Measurements from ENCODE around the gene WDR20. TPM values are rescaled to one million over a fixed set of nuclear protein-coding genes. Genes with fewer than 3 reads are reported as not detected.
"Not testable (repeated sequence)": the region's sequence is repeated elsewhere in the genome, so short reads cannot be mapped to it uniquely, and the experiment has no call there.

The WDR20 gene
- total and polyA plus RNA-seq, 2 experiments from 2014 or later, result 15.3 to 24.0 TPM

DNA sequence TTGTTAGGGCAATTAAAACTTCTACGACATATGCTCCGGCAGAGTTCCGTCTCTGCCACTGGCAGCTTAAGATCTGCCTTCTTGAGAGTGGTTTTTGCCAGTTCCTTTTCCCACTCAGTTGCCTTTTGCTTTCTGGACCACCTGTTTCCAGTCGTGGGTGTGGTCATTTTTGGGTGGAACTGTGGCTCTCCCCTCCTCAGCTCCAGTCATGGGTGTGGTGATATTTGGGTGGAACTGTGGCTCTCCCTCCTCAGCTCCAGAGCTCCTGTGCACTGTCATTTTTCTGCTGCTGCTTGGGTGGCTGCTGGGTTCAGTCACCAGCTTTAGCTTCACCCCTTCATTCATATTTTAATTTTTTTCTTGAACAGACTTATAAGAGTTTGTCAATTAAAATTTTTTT is 25.3 kb downstream of the WDR20 start:
- Histone ChIP-seq H3K4me1 (ENCODE audit: insufficient read depth) (no peaks in the 10 kb centered on the region), H3K4me2 (no peak overlapping the region), H3K36me3 (replicated peaks; ENCODE audit: insufficient read depth, low read depth) (no peaks in the 10 kb centered on the region), H4K20me1 (ENCODE audit: insufficient read depth, poor library complexity, severe bottlenecking) (peaks cover 76% of the 10 kb centered on the region), H3K79me2 (peaks cover 99% of the 10 kb centered on the region), H3K9me3 (ENCODE audit: low read depth) (no peaks in the 10 kb centered on the region), H3K27me3 (no peaks in the 10 kb centered on the region), H3K27ac (no peak overlapping the region), H3K4me3 (no peak overlapping the region), H3K9me2 (replicated peaks; ENCODE audit: insufficient read depth) (no peaks in the 10 kb centered on the region), H2AFZ (no peak overlapping the region)
- WGBS (ENCODE audit: low lambda C conversion rate, missing lambda C conversion rate), result 96% methylated on average over 4 of the region's 4 CpGs
- no peak for TF ChIP-seq EZH2phosphoT487 (IDR thresholded peaks at IDR 0.05; ENCODE audit: low read depth, severe bottlenecking, unreplicated experiment)
- no peak for DNase-seq (ENCODE audit: low spot score)

DNA sequence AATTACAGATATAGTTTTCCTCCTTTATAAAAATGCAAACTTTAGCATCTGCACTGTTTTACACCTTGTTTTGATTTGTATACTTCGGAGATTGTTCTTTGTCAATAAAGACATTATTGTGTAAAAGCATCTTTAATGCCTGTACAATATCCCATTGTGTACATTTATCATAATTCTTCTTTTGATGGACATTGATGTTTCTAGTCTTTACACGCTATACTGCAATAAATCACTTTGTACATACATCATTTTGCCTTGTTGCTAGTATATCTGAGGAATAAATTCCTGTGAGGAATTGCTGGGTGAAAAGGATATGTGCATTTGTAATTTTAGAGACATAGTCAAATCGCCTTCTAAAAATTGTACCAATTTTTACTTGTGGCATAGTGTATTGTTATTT is 30.4 kb downstream of the WDR20 start:
- H3K4me1 ChIP-seq (ENCODE audit: insufficient read depth), result no peaks in the 10 kb centered on the region
- 92% methylated on average over 3 of the region's 3 CpGs for WGBS (ENCODE audit: low lambda C conversion rate, missing lambda C conversion rate)
- no peak overlapping the region for H3K4me3 ChIP-seq
- TF ChIP-seq, protein P1, sequence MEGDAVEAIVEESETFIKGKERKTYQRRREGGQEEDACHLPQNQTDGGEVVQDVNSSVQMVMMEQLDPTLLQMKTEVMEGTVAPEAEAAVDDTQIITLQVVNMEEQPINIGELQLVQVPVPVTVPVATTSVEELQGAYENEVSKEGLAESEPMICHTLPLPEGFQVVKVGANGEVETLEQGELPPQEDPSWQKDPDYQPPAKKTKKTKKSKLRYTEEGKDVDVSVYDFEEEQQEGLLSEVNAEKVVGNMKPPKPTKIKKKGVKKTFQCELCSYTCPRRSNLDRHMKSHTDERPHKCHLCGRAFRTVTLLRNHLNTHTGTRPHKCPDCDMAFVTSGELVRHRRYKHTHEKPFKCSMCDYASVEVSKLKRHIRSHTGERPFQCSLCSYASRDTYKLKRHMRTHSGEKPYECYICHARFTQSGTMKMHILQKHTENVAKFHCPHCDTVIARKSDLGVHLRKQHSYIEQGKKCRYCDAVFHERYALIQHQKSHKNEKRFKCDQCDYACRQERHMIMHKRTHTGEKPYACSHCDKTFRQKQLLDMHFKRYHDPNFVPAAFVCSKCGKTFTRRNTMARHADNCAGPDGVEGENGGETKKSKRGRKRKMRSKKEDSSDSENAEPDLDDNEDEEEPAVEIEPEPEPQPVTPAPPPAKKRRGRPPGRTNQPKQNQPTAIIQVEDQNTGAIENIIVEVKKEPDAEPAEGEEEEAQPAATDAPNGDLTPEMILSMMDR (IDR thresholded peaks at IDR 0.05; ENCODE audit: poor library complexity), result no peak
- TF ChIP-seq EZH2phosphoT487 (IDR thresholded peaks at IDR 0.05; ENCODE audit: low read depth, severe bottlenecking, unreplicated experiment) (no peak), EZH2 (IDR thresholded peaks at IDR 0.05; ENCODE audit: borderline replicate concordance) (no peak)
- no peaks in the 10 kb centered on the region for H3K27me3 ChIP-seq
- DNase-seq (ENCODE audit: low spot score), result no peak
- no peaks in the 10 kb centered on the region for H3K9me2 ChIP-seq (replicated peaks; ENCODE audit: insufficient read depth)
- no peak overlapping the region for H2AFZ ChIP-seq
- H3K27ac ChIP-seq, result no peak overlapping the region
- H3K9me3 ChIP-seq (ENCODE audit: low read depth), result no peaks in the 10 kb centered on the region
- H3K36me3 ChIP-seq (replicated peaks; ENCODE audit: insufficient read depth, low read depth), result no peaks in the 10 kb centered on the region
- H3K79me2 ChIP-seq, result peaks cover 81% of the 10 kb centered on the region
- H4K20me1 ChIP-seq (ENCODE audit: insufficient read depth, poor library complexity, severe bottlenecking), result peaks cover 49% of the 10 kb centered on the region
- no peak overlapping the region for H3K4me2 ChIP-seq

DNA sequence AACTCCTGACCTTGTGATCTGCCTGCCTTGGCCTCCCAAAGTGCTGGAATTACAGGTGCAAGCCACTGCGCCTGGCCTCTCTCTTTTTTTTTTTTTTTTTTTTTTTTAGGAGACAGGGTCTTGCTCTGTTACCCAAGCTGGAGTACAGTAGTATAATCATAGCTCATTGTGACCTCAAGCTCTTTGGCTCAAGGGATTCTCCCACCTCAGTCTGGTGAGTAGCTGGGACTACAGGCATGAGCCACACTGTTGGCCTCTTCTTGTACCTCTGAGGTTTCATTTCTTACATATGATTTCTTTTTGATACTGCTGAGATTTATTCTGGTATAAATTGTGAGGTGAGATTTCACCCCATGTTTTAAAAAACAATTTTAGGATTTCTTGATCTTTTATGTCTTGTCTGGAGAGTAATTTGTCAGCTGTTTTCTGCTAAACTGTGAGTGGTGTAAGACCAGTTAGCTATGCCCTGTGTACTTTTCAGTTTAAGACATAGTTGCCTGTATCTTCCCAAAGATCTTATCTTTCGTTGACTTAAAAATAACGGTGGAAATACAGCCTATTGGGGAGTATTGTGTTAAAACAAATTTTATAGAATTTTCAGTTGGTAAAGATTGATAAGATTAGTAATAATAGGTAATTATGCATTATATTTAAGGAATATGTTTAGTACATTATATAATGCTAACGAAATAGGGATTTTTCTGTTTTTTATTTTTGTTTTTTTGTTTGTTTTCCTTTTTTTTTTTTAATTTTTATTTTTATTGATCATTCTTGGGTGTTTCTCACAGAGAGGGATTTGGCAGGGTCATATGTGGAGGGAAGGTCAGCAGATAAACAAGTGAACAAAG is 31.7 kb downstream of the WDR20 start:
- Histone ChIP-seq H3K9me3 (ENCODE audit: low read depth) (no peaks in the 10 kb centered on the region), H3K36me3 (replicated peaks; ENCODE audit: insufficient read depth, low read depth) (no peaks in the 10 kb centered on the region), H4K20me1 (ENCODE audit: insufficient read depth, poor library complexity, severe bottlenecking) (peaks cover 44% of the 10 kb centered on the region), H3K27ac (no peak overlapping the region), H3K4me3 (no peak overlapping the region), H3K4me2 (no peak overlapping the region), H3K27me3 (no peaks in the 10 kb centered on the region), H2AFZ (no peak overlapping the region), H3K9me2 (replicated peaks; ENCODE audit: insufficient read depth) (no peaks in the 10 kb centered on the region), H3K79me2 (peaks cover 81% of the 10 kb centered on the region), H3K4me1 (ENCODE audit: insufficient read depth) (no peaks in the 10 kb centered on the region)
- no peak for DNase-seq (ENCODE audit: low spot score)
- TF ChIP-seq EZH2phosphoT487 (IDR thresholded peaks at IDR 0.05; ENCODE audit: low read depth, severe bottlenecking, unreplicated experiment), result no peak
- TF ChIP-seq, protein P1 (IDR thresholded peaks at IDR 0.05; ENCODE audit: poor library complexity), result no peak
- TF ChIP-seq EZH2 (IDR thresholded peaks at IDR 0.05; ENCODE audit: borderline replicate concordance), result no peak
- WGBS (ENCODE audit: low lambda C conversion rate, missing lambda C conversion rate), result 57% methylated on average over 4 of the region's 4 CpGs

DNA sequence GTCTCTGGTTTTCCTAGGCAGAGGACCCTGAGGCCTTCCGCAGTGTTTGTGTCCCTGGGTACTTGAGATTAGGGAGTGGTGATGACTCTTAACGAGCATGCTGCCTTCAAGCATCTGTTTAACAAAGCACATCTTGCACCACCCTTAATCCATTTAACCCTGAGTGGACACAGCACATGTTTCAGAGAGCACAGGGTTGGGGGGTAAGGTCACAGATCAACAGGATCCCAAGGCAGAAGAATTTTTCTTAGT is 32.2 kb downstream of the WDR20 start:
- not testable (repeated sequence) for H3K9me2 ChIP-seq (replicated peaks; ENCODE audit: insufficient read depth); H3K27me3 ChIP-seq; H3K4me2 ChIP-seq; H3K4me1 ChIP-seq (ENCODE audit: insufficient read depth); H2AFZ ChIP-seq; H3K36me3 ChIP-seq (replicated peaks; ENCODE audit: insufficient read depth, low read depth); H3K9me3 ChIP-seq (ENCODE audit: low read depth); H3K4me3 ChIP-seq; DNase-seq (ENCODE audit: low spot score); H3K27ac ChIP-seq
- H4K20me1 ChIP-seq (ENCODE audit: insufficient read depth, poor library complexity, severe bottlenecking), result peaks cover 40% of the 10 kb centered on the region
- peaks cover 81% of the 10 kb centered on the region for H3K79me2 ChIP-seq
- 31% methylated on average over 1 of the region's 2 CpGs for WGBS (ENCODE audit: low lambda C conversion rate, missing lambda C conversion rate)

DNA sequence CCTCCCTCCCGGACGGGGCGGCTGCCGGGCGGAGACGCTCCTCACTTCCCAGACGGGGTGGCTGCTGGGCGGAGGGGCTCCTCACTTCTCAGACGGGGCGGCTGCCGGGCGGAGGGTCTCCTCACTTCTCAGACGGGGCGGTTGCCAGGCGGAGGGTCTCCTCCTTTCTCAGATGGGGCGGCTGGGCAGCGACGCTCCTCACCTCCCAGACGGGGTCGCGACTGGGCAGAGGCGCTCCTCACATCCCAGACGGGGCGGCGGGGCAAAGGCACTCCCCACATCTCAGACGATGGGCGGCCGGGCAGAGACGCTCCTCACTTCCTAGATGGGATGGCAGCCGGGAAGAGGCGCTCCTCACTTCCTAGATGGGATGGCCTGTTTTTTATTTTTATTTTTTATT is 33.0 kb downstream of the WDR20 start:
- not testable (repeated sequence) for H3K4me1 ChIP-seq (ENCODE audit: insufficient read depth); H3K4me3 ChIP-seq; H3K4me2 ChIP-seq; H3K36me3 ChIP-seq (replicated peaks; ENCODE audit: insufficient read depth, low read depth); H3K27me3 ChIP-seq; H3K9me3 ChIP-seq (ENCODE audit: low read depth); H3K9me2 ChIP-seq (replicated peaks; ENCODE audit: insufficient read depth); DNase-seq (ENCODE audit: low spot score); H2AFZ ChIP-seq; H3K27ac ChIP-seq
- WGBS (ENCODE audit: low lambda C conversion rate, missing lambda C conversion rate), result 97% methylated on average over 13 of the region's 31 CpGs
- Histone ChIP-seq H3K79me2 (peaks cover 81% of the 10 kb centered on the region), H4K20me1 (ENCODE audit: insufficient read depth, poor library complexity, severe bottlenecking) (peaks cover 34% of the 10 kb centered on the region)

Data from hepatocyte (in vitro differentiated cells).